GM20431 (cell line): ENCODE data around the gene NCKAP5.
"Not testable (repeated sequence)": the region's sequence is repeated elsewhere in the genome, so short reads cannot be mapped to it uniquely, and the experiment has no call there.

Experiments
- in situ Hi-C: fragments of 300-500 bp; cut with MseI, MboI; formaldehyde crosslinking; loops from one replicate; pipeline ENCODE4 v1.15.0; 2020; ENCODE audit warnings: low sequenced_read_pairs; ENCODE audit not compliant: unreplicated experiment

NCKAP5 gene

DNA sequence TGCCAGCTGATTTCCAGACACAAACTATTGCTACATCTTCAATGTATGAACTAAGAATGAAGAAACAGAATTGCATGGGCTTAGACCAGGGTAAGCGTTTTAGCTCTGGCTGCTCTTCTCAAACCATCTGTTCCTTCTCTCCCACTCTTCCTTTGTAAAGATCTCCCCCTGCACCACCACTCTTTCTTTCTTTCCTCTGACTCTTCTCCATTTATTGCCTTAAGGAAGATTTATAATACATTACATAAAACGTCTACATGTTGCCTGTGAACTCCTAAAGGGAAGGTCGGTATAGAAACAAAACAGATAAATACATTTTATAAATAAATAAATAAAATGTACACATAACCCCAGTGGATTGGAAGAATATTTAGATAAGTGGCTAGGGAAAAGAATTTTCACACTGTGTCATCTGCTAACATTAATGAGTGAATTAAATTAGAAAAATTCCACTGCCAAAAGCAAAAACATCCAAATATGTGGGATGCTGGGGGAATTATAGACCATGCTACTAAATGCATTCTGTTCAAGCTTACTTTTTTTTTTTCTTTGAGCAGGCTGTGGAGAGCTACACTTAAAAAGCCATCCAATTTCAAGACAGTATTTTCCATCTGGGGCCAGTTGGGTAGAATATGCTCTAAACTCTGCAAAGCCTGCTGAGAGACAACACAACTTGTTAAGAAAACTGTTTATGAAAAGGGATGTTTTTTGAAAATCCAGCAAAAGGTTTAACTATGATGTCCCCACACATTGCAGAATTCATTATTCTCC, 41.5 kb downstream of the NCKAP5 start:
- in situ Hi-C loops = no loop called here

DNA sequence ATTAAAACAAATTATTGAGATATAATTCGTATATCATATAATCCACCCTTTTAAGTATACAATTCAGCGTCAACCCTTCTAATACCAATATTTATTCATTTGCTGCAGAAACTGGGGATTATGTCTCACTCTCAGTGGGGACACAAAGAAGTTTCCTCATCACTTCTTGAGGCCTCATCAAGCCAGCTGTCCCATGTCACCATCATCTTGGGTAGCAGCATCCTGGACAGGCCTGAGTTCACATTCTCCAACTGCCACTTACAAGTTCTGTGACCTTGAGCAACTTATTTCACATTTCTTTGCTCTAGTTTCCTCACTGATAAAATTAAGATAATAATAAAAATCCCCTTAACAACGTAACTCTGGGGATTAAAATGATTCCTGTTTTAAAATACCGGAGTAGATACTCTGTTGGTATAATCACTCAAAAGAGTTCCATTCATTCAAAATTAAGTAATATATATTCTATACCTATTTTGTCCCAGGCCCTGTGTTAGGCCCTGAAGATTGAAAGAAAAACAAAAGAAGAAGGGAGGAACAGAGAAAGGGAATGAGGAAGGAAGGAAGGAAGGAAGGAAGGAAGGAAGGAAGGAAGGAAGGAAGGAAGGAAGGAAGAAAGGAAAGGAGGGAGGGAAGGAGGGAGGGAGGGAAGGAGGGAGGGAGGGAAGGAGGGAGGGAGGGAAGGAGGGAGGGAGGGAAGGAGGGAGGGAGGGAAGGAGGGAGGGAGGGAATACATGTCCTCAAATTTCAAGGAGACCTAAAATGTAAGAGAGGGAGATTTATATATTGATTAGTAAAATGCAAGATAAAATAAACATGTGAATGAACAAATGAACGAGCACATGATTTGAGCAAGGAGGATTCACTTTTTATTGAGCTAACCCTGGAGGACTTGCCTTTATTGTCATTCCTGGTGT, 42.4 kb downstream of the NCKAP5 start:
- in situ Hi-C loops = no loop called here

DNA sequence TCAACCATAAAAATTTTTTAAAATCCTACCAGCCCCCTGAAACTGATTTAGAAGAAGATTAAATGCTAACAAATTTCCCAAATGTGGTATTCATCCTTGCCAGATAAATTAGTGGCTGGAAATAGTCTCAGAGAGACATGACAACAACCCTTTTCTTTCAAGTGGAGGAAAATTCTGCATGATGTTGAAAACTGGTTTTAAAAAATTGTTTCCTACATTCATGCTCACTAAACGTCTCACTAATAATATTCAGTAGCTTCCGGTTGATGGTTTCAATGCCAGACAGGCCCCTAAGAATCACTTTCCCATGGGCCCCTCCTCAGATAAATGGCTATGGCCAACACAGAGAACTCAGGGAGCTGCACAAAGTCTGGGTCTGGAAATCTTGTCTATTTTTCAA, 43.2 kb downstream of the NCKAP5 start:
- in situ Hi-C loops = no loop called here

DNA sequence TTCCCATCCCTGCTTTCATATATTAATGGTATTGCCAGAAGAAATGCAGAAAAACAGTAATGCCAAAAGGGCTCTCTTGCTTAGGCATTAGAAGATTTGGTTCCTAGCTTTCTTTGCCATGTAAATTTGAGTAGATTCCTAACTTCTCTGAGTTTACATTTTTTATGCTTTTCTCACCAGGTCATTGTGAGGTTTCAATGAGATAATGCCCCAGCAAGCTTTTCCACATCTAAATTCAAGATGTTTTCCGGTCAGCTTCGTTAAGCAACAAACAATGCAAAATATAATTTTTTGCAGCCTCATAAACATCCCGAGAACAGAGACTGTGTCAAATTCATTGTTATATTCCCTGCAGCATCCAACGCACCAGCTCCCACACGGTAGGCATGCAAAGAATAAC, 44.9 kb downstream of the NCKAP5 start:
- in situ Hi-C loops = no loop called here

DNA sequence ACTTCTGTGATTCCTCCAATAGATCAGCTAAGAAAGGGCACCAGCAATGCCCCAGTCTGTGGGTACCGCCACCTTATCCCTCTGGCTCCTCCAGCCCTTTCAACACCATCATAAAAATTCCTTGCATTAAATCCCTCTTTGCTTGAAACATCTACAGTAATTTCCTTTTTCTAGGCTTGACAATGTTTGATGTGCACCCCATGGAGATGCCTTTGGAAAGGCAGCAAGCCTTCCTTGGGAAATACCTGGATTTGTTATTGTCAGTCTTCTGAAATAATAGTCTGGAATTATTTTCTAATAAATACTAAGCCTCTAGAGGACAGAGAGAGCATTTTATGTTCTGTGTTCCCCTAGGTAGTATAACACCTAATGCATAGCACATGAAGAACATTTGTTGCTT, 46.1 kb downstream of the NCKAP5 start:
- in situ Hi-C loops = no loop called here

DNA sequence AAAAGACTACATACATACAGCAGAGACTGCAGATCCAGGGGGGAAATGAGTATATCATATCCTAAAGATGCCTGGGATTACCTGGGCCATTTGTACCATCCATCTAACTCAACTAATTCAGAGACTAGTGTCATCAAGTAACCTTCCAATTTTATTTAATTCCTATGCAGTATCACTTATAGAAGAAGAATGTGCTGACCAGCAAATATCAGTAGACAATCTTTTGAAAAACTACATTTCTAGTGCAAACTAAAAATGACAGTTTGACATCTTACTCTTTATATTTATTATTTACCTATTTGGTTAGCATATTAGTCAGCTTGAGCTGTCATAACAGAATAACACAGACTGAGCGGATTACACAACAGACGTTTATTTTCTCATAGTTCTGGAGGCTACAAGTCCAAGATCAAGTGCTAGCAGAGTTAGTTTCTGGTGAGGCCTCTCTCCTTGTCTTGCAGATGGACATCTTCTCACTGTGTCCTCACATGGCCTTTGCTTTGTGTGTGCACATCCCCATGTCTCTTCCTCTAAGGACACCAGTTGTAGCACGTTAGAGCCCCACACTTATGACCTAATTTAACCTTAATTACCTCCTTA, 47.0 kb downstream of the NCKAP5 start:
- in situ Hi-C loops = no loop called here

- in situ Hi-C loops = not testable (repeated sequence)
These were observed 48.6 kb downstream of the NCKAP5 start for GRCh38 chr2:133519677-133520076.

- in situ Hi-C loops = no loop called here
These were observed 49.4 kb downstream of the NCKAP5 start for GRCh38 chr2:133518700-133519344.

- in situ Hi-C loops = no loop called here
These were observed 50.4 kb downstream of the NCKAP5 start for GRCh38 chr2:133517876-133518275.

- in situ Hi-C loops = no loop called here
These were observed 51.7 kb downstream of the NCKAP5 start for GRCh38 chr2:133516405-133517026.

GRCh38 chr2:133515271-133515670, 53.0 kb downstream of the NCKAP5 start:
- in situ Hi-C loops = no loop called here

GRCh38 chr2:133513893-133514292, 54.4 kb downstream of the NCKAP5 start:
- in situ Hi-C loops = no loop called here

GRCh38 chr2:133512121-133512520, 56.1 kb downstream of the NCKAP5 start:
- in situ Hi-C loops = no loop called here

- in situ Hi-C loops = no loop called here
These were observed 56.6 kb downstream of the NCKAP5 start for GRCh38 chr2:133511679-133512078.

- in situ Hi-C loops = no loop called here
These were observed 58.5 kb downstream of the NCKAP5 start for GRCh38 chr2:133509777-133510176.

DNA sequence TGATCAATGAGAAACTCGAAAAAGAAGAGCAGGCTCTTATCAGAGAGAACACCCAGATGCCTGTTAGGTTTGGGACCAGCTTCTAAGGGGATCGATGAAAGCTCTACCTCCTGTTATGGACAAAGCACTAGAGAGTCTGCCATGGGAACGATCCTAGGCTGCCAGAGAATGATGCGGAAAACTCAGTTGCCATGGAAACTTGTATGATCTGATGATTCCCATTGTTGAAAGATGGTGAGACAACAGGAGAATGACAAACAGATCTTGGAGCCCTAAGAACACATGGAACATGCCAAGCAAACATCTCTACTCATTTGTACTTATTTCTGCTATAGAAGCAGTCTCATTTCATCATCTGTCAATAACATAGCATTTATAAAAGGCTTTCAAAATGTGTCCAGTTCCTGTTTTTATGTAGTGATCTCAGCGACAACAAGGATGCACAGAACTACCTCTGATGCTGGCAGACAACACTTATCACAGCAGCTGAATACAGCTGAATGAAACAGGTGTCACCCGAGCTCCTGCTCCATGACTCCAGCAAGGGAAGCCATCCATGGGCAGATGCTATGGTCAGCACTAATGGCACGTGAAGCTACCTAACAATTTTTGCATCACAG, 59.6 kb downstream of the NCKAP5 start:
- in situ Hi-C loops = no loop called here

GRCh38 chr2:133506996-133507395, 61.3 kb downstream of the NCKAP5 start:
- in situ Hi-C loops = no loop called here

- in situ Hi-C loops = no loop called here
These were observed 63.4 kb downstream of the NCKAP5 start for GRCh38 chr2:133504566-133505505.
